Keratinocyte (primary cell): Measurements from ENCODE around the gene SELPLG.

Source experiments
- CTCF ChIP-seq, 3 experiments: IDR thresholded peaks in 1 of 3; conservative IDR thresholded peaks in 1 of 3; optimal IDR thresholded peaks in 1 of 3; 2 replicates in 2 of 3; 3 replicates in 1 of 3; pipeline versions ENCODE3 to v1.5.1; 2011; ENCODE audit warnings: low read length in 3 of 3, mild to moderate bottlenecking in 3 of 3, moderate library complexity in 2 of 3, control low read depth in 1 of 3, inconsistent platforms in 1 of 3; ENCODE audit not compliant: insufficient read depth in 2 of 3; ENCODE audit errors: extremely low read depth in 1 of 3
- EZH2 ChIP-seq: IDR thresholded peaks from one replicate; pipeline ENCODE4 v1.6.1; 2012; ENCODE audit warnings: inconsistent platforms, mild to moderate bottlenecking, low read length, moderate library complexity

- TF ChIP-seq CTCF (optimal IDR thresholded peaks at IDR 0.05 in 1 of 3, IDR thresholded peaks at IDR 0.05 in 1 of 3, conservative IDR thresholded peaks at IDR 0.05 in 1 of 3; ENCODE audit: extremely low read depth in 1 of 3, insufficient read depth in 2 of 3, low read length in 3 of 3) (no peak), EZH2 (no peak)
Observed at GRCh38 chr12:108583991-108584390, 49.7 kb downstream of the SELPLG start.
